PC-3 (cell line): ENCODE results near the gene LHFPL5.

Source experiments
- CTCF ChIP-seq: fragments of 300-600 bp; sonication (generic); conservative IDR thresholded peaks from 2 replicates; pipeline ENCODE4 v1.5.1; 2017; ENCODE audit warnings: antibody characterized with exemption, low read depth, mild to moderate bottlenecking, low read length
- EZH2 ChIP-seq: fragments of 300-600 bp; sonication (generic); IDR thresholded peaks from one replicate; pipeline ENCODE4 v1.6.1; 2017; ENCODE audit warnings: antibody characterized with exemption, mild to moderate bottlenecking, low read length; ENCODE audit not compliant: unreplicated experiment
- EZH2phosphoT487 ChIP-seq: fragments of 300-600 bp; sonication (generic); IDR thresholded peaks from 2 replicates; pipeline ENCODE4 v1.6.1; 2018; ENCODE audit warnings: mild to moderate bottlenecking, antibody characterized with exemption, low read length, borderline replicate concordance

DNA sequence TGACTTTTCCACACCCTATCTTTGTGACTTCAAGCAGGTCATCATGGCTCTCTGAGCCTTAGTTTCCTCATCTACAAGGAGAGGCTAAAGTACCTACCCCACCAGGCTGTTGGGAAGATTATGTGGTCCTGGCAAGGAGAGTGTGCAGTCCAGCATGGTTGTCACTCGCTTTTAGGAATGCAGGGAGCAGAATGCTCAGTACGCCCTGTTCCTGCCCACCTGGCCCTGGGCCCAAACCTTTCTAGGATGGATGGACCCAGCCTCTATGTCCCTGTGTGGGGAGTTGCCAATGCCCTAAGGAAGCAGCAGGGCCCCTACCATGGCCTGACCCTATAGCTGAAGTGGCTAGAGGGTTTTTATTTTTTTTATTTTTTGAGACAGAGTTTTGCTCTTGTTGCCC is 26.7 kb upstream of the LHFPL5 start:
- TF ChIP-seq CTCF (no peak), EZH2phosphoT487 (no peak), EZH2 (no peak)
